Measurements from ENCODE around the gene TCEA2.

The TCEA2 gene

DNA sequence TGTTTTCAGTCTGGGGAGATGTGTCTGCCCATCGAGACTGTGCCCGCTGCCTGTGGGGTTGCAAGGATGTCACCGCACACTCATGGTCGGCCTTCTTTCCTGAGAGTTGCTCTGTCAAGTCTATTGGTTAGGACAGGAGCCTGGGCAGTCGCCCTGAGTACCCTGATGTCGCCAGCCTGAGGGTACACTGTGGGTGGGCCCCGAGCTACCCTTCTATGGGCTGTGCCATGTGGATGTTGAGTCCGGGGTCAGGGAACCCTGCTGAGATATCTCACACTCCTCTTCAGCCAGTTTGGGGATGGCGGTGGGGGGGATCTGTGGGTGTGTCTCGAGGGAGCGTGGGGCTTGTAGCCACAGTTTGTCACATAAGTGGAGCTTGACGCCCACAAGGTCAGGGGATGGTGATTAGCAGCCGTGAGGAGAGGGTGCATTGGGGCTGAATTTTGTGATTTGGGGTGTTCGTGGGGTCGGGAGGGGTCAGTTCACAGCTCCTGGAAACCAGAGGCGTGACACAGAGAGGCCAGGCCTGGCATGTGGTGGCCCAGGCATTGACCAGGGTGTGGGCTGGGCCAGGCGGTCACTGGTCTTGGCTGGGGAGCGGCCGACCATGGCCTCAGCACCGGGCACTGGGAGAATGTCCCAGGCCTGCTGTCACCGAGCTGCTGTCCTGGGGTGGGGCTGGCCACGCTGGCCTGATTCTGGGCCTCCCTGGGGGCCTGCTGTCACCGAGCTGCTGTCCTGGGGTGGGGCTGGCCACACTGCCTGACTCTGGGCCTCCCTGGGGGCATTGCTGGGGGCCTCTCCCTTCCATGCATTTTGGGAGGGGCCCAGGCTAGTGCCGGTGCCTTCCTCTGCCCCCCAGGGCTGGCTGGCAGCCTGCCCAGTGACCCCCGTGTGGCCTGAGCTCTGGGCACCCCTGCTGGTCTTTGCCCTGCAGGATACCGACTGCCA, 46.0 kb downstream of the TCEA2 start:
- TF ChIP-seq EZH2phosphoT487 (IDR thresholded peaks at IDR 0.05; ENCODE audit: borderline replicate concordance) = no peak
- TF ChIP-seq, protein P1, sequence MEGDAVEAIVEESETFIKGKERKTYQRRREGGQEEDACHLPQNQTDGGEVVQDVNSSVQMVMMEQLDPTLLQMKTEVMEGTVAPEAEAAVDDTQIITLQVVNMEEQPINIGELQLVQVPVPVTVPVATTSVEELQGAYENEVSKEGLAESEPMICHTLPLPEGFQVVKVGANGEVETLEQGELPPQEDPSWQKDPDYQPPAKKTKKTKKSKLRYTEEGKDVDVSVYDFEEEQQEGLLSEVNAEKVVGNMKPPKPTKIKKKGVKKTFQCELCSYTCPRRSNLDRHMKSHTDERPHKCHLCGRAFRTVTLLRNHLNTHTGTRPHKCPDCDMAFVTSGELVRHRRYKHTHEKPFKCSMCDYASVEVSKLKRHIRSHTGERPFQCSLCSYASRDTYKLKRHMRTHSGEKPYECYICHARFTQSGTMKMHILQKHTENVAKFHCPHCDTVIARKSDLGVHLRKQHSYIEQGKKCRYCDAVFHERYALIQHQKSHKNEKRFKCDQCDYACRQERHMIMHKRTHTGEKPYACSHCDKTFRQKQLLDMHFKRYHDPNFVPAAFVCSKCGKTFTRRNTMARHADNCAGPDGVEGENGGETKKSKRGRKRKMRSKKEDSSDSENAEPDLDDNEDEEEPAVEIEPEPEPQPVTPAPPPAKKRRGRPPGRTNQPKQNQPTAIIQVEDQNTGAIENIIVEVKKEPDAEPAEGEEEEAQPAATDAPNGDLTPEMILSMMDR (conservative IDR thresholded peaks at IDR 0.05; ENCODE audit: low read length) = no peak
- Histone ChIP-seq H3K9me2 (replicated peaks; ENCODE audit: low read depth, low read length) (no peaks in the 10 kb centered on the region), H3K4me3 (ENCODE audit: low read length, poor library complexity, severe bottlenecking) (no peak overlapping the region), H4K20me1 (ENCODE audit: insufficient read depth, low read length, poor library complexity, severe bottlenecking) (no peaks in the 10 kb centered on the region), H3K4me1 (ENCODE audit: insufficient read depth, low read length, poor library complexity, severe bottlenecking) (peaks cover 3% of the 10 kb centered on the region), H3K79me2 (ENCODE audit: insufficient read depth, low read length) (no peaks in the 10 kb centered on the region), H2AFZ (ENCODE audit: low read length) (no peak overlapping the region), H3K4me2 (ENCODE audit: low read depth, low read length, poor library complexity, severe bottlenecking) (no peak overlapping the region), H3K9ac (ENCODE audit: low read depth, low read length, poor library complexity, severe bottlenecking) (no peak overlapping the region), H3K27me3 (ENCODE audit: insufficient read depth, low read length, poor library complexity, severe bottlenecking) (no peaks in the 10 kb centered on the region), H3K36me3 (ENCODE audit: insufficient read depth, low read length) (no peaks in the 10 kb centered on the region), H3F3A (ENCODE audit: low read depth) (no peaks in the 10 kb centered on the region), H3K9me3 (ENCODE audit: insufficient read depth, low read depth, low read length) (no peaks in the 10 kb centered on the region)

DNA sequence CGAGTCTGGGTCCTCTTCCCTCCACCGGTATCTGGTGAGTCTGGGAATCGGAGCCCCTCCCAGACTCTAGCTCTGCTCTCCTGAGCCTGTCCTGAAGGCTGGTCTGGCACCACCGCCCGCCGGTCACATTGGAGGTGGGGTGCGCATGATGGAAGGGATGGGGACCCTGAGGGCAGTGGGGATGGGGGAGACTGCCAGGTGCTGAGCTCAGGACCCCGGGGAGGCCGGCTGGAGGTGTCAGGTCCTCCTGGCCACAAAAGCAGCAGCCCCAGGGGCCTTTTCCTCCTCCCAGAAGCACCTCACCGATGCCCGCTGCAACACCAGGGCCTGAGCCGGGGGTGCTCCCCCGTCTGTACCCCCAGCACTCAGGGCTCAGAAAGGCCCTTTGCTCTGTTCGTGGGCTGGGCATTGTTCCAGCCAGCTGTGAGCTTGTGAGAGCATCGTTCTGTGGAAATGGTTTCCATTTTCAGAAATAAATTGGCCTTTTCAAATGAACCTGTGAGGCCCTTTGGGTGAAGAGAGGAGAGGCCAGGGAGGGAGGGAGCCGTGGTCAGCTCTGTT, 46.9 kb downstream of the TCEA2 start:
- Histone ChIP-seq H3K9me2 (replicated peaks; ENCODE audit: low read depth, low read length) (no peaks in the 10 kb centered on the region), H4K20me1 (ENCODE audit: insufficient read depth, low read length, poor library complexity, severe bottlenecking) (no peaks in the 10 kb centered on the region), H3K4me1 (ENCODE audit: insufficient read depth, low read length, poor library complexity, severe bottlenecking) (peaks cover 3% of the 10 kb centered on the region), H3K36me3 (ENCODE audit: insufficient read depth, low read length) (no peaks in the 10 kb centered on the region), H3K27me3 (ENCODE audit: insufficient read depth, low read length, poor library complexity, severe bottlenecking) (no peaks in the 10 kb centered on the region), H2AFZ (ENCODE audit: low read length) (no peak overlapping the region), H3K9ac (ENCODE audit: low read depth, low read length, poor library complexity, severe bottlenecking) (no peak overlapping the region), H3K79me2 (ENCODE audit: insufficient read depth, low read length) (no peaks in the 10 kb centered on the region), H3K9me3 (ENCODE audit: insufficient read depth, low read depth, low read length) (no peaks in the 10 kb centered on the region), H3K4me3 (ENCODE audit: low read length, poor library complexity, severe bottlenecking) (no peak overlapping the region), H3F3A (ENCODE audit: low read depth) (no peaks in the 10 kb centered on the region), H3K4me2 (ENCODE audit: low read depth, low read length, poor library complexity, severe bottlenecking) (no peak overlapping the region)
- TF ChIP-seq, protein P1 (conservative IDR thresholded peaks at IDR 0.05; ENCODE audit: low read length) = no peak
- no peak for TF ChIP-seq EZH2phosphoT487 (IDR thresholded peaks at IDR 0.05; ENCODE audit: borderline replicate concordance)

- Histone ChIP-seq H3F3A (ENCODE audit: low read depth) (no peaks in the 10 kb centered on the region), H4K20me1 (ENCODE audit: insufficient read depth, low read length, poor library complexity, severe bottlenecking) (no peaks in the 10 kb centered on the region), H3K4me1 (ENCODE audit: insufficient read depth, low read length, poor library complexity, severe bottlenecking) (peaks cover 3% of the 10 kb centered on the region), H3K9ac (ENCODE audit: low read depth, low read length, poor library complexity, severe bottlenecking) (no peak overlapping the region), H3K9me3 (ENCODE audit: insufficient read depth, low read depth, low read length) (no peaks in the 10 kb centered on the region), H3K9me2 (replicated peaks; ENCODE audit: low read depth, low read length) (no peaks in the 10 kb centered on the region), H3K27me3 (ENCODE audit: insufficient read depth, low read length, poor library complexity, severe bottlenecking) (no peaks in the 10 kb centered on the region), H3K79me2 (ENCODE audit: insufficient read depth, low read length) (no peaks in the 10 kb centered on the region), H2AFZ (ENCODE audit: low read length) (no peak overlapping the region), H3K4me3 (ENCODE audit: low read length, poor library complexity, severe bottlenecking) (no peak overlapping the region), H3K36me3 (ENCODE audit: insufficient read depth, low read length) (no peaks in the 10 kb centered on the region), H3K4me2 (ENCODE audit: low read depth, low read length, poor library complexity, severe bottlenecking) (no peak overlapping the region)
- TF ChIP-seq, protein P1 (conservative IDR thresholded peaks at IDR 0.05; ENCODE audit: low read length) = no peak
- TF ChIP-seq EZH2phosphoT487 (IDR thresholded peaks at IDR 0.05; ENCODE audit: borderline replicate concordance) = no peak
Observed at GRCh38 chr20:64110411-64111068, 47.5 kb downstream of the TCEA2 start.
